Bronchial smooth muscle cell (primary cell): Measurements from ENCODE around the gene CD160. TPM values are rescaled to one million over a fixed set of nuclear protein-coding genes. Genes with fewer than 3 reads are reported as not detected.

Experiments
- total RNA-seq: library from RNA; depleted of rRNA; stranded (reverse); fragments of >200 nt; gene quantifications from 2 replicates; pipeline ENCODE4 v1.2.1, GENCODE V29; 2014

Gene CD160
- total RNA-seq = not detected in 2 replicates

GRCh38 chr1:145719230-145720079 is at the start of gene CD160:
TSS of gene CD160 (plus strand) at chr1:145719499. CDS start at chr1:145728328, 8,829 bp downstream.

GRCh38 chr1:145707183-145707867 is 12.0 kb upstream of the CD160 start, which contains the start of gene PDZK1:
TSS of gene PDZK1 (minus strand) at chr1:145707368. CDS start at chr1:145688021, 19,347 bp downstream.

Other genes with a start within 250 kb of the CD160 start
- 21.9 and 23.7 TPM in 2 replicates for gene GPR89A, start 111.5 kb upstream of the CD160 start, total RNA-seq
- gene PDZK1, start 12.1 kb upstream of the CD160 start, total RNA-seq = 0.69 and 1.7 TPM in 2 replicates
- gene RNF115, start 104.6 kb downstream of the CD160 start, total RNA-seq = 12.5 and 19.9 TPM in 2 replicates
- gene POLR3C, start 104.7 kb downstream of the CD160 start, total RNA-seq = 31.4 and 31.7 TPM in 2 replicates
- 1.6 and 2.4 TPM in 2 replicates for gene NUDT17, start 126.1 kb downstream of the CD160 start, total RNA-seq
- 4.9 and 6.5 TPM in 2 replicates for gene PIAS3, start 139.6 kb downstream of the CD160 start, total RNA-seq
- gene ANKRD35, start 166.4 kb downstream of the CD160 start, total RNA-seq = 2.9 and 5.2 TPM in 2 replicates
- gene ITGA10, start 190.6 kb downstream of the CD160 start, total RNA-seq = 1.1 and 3.8 TPM in 2 replicates
- 26.5 and 27.6 TPM in 2 replicates for gene PEX11B, start 199.2 kb downstream of the CD160 start, total RNA-seq
- 98.8 and 98.9 TPM in 2 replicates for gene RBM8A, start 208.0 kb downstream of the CD160 start, total RNA-seq
- 9.6 and 12.5 TPM in 2 replicates for gene LIX1L, start 238.5 kb downstream of the CD160 start, total RNA-seq
- gene ANKRD34A, start 245.1 kb downstream of the CD160 start, total RNA-seq = 0.09 and 0.32 TPM in 2 replicates
- gene POLR3GL, start 245.2 kb downstream of the CD160 start, total RNA-seq = 22.6 and 26.2 TPM in 2 replicates